DND-41 (cell line): ENCODE results near the gene PMPCA.

ENCODE experiments used
- EZH2 ChIP-seq: IDR thresholded peaks from 3 replicates; pipeline ENCODE4 v1.6.1; 2012; ENCODE audit warnings: borderline replicate concordance, low read depth, mild to moderate bottlenecking, moderate library complexity, low read length, inconsistent platforms; ENCODE audit not compliant: severe bottlenecking
- TF ChIP-seq, protein P1 (sequence below): IDR thresholded peaks from 2 replicates; pipeline ENCODE4 v1.5.1; 2012; ENCODE audit warnings: borderline replicate concordance, low read length, moderate library complexity, mild to moderate bottlenecking; ENCODE audit not compliant: poor library complexity, severe bottlenecking; ENCODE audit errors: extremely low read depth

- TF ChIP-seq, protein P1, sequence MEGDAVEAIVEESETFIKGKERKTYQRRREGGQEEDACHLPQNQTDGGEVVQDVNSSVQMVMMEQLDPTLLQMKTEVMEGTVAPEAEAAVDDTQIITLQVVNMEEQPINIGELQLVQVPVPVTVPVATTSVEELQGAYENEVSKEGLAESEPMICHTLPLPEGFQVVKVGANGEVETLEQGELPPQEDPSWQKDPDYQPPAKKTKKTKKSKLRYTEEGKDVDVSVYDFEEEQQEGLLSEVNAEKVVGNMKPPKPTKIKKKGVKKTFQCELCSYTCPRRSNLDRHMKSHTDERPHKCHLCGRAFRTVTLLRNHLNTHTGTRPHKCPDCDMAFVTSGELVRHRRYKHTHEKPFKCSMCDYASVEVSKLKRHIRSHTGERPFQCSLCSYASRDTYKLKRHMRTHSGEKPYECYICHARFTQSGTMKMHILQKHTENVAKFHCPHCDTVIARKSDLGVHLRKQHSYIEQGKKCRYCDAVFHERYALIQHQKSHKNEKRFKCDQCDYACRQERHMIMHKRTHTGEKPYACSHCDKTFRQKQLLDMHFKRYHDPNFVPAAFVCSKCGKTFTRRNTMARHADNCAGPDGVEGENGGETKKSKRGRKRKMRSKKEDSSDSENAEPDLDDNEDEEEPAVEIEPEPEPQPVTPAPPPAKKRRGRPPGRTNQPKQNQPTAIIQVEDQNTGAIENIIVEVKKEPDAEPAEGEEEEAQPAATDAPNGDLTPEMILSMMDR: no peak
- TF ChIP-seq EZH2: no peak
These were observed 6.5 kb downstream of the PMPCA start for GRCh38 chr9:136416914-136417313.
